Measurements from ENCODE around the gene STH.

DNA sequence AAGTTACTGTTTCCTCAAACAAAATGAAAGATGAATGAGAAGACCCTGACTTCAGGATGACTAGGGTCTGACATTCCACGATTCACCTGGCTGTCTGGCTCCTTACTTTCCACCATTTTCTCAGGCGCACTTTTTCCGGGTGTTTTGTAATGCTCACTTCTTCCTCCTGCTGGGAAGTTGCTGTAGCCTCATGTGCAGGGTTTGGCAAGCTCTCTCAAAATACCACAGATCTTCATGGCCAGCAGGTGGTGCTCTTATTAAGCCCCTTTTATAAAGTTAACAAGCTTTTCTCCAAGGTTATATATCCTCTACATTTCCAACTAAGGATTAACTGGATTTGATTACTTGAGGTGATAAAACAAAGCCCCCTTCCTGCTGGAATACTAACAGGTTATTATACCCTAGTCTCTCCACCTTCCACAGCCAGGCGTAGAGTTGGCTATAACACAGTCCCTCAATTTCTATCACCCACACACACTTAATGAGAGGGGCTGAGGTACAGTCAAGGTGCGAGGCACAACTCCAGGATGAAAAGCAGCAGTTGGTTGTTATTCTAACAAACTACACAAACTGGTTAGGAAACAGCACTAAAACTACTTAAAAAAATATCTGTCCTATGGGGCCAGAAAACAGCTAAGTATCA lies 45.4 kb downstream of the STH start:
- TF ChIP-seq, protein P1, sequence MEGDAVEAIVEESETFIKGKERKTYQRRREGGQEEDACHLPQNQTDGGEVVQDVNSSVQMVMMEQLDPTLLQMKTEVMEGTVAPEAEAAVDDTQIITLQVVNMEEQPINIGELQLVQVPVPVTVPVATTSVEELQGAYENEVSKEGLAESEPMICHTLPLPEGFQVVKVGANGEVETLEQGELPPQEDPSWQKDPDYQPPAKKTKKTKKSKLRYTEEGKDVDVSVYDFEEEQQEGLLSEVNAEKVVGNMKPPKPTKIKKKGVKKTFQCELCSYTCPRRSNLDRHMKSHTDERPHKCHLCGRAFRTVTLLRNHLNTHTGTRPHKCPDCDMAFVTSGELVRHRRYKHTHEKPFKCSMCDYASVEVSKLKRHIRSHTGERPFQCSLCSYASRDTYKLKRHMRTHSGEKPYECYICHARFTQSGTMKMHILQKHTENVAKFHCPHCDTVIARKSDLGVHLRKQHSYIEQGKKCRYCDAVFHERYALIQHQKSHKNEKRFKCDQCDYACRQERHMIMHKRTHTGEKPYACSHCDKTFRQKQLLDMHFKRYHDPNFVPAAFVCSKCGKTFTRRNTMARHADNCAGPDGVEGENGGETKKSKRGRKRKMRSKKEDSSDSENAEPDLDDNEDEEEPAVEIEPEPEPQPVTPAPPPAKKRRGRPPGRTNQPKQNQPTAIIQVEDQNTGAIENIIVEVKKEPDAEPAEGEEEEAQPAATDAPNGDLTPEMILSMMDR (IDR thresholded peaks at IDR 0.05), result peak; percentile 99
- TF ChIP-seq, protein P2, sequence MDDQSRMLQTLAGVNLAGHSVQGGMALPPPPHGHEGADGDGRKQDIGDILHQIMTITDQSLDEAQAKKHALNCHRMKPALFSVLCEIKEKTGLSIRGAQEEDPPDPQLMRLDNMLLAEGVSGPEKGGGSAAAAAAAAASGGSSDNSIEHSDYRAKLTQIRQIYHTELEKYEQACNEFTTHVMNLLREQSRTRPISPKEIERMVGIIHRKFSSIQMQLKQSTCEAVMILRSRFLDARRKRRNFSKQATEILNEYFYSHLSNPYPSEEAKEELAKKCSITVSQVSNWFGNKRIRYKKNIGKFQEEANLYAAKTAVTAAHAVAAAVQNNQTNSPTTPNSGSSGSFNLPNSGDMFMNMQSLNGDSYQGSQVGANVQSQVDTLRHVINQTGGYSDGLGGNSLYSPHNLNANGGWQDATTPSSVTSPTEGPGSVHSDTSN (IDR thresholded peaks at IDR 0.05), result no peak
- TF ChIP-seq CHD4 (IDR thresholded peaks at IDR 0.05; ENCODE audit: borderline replicate concordance) (no peak), POLR2A (IDR thresholded peaks at IDR 0.05; ENCODE audit: low read length) (no peak), RCOR1 (IDR thresholded peaks at IDR 0.05; ENCODE audit: low read depth, low read length) (no peak), EP300 (IDR thresholded peaks at IDR 0.05) (no peak), BHLHE40 (IDR thresholded peaks at IDR 0.05; ENCODE audit: low read depth, low read length) (no peak)

Data from A549 (cell line).